22Rv1 (cell line): ENCODE results near the gene PSAT1.

Experiments used
- H3K27ac ChIP-seq: fragments of 450-650 bp; 2 replicates; pipeline ENCODE4 v1.5.1; 2017
- ZFX ChIP-seq: fragments of 450-650 bp; IDR thresholded peaks from 2 replicates; pipeline ENCODE4 v1.6.1; 2017; ENCODE audit warnings: antibody characterized with exemption, borderline replicate concordance
- TF ChIP-seq, protein P1 (sequence below): fragments of 450-650 bp; IDR thresholded peaks from 2 replicates; pipeline ENCODE4 v1.5.1; 2017; ENCODE audit warnings: mild to moderate bottlenecking

Gene PSAT1

DNA sequence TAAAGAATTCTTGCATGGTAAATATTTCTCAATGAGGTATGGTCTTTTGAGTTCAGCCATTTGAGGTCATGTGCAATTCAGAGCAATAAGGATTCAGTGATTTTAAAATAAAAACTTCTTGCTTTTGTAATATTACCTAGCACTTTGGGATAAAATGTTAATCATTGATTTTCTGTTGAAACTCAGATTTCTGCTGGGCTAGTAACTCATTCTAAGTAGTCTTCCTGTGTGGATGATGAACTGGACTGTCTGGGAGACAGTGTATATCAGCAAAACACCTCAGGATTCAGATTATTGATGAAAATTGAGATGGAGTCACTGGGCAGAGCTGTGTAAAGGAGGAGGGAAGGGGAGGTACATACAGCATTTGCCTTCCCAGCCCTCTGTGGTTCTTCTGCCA, 10.8 kb upstream of the PSAT1 start:
- TF ChIP-seq, protein P1, sequence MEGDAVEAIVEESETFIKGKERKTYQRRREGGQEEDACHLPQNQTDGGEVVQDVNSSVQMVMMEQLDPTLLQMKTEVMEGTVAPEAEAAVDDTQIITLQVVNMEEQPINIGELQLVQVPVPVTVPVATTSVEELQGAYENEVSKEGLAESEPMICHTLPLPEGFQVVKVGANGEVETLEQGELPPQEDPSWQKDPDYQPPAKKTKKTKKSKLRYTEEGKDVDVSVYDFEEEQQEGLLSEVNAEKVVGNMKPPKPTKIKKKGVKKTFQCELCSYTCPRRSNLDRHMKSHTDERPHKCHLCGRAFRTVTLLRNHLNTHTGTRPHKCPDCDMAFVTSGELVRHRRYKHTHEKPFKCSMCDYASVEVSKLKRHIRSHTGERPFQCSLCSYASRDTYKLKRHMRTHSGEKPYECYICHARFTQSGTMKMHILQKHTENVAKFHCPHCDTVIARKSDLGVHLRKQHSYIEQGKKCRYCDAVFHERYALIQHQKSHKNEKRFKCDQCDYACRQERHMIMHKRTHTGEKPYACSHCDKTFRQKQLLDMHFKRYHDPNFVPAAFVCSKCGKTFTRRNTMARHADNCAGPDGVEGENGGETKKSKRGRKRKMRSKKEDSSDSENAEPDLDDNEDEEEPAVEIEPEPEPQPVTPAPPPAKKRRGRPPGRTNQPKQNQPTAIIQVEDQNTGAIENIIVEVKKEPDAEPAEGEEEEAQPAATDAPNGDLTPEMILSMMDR: no peak
- no peak for TF ChIP-seq ZFX
- no peak overlapping the region for H3K27ac ChIP-seq

DNA sequence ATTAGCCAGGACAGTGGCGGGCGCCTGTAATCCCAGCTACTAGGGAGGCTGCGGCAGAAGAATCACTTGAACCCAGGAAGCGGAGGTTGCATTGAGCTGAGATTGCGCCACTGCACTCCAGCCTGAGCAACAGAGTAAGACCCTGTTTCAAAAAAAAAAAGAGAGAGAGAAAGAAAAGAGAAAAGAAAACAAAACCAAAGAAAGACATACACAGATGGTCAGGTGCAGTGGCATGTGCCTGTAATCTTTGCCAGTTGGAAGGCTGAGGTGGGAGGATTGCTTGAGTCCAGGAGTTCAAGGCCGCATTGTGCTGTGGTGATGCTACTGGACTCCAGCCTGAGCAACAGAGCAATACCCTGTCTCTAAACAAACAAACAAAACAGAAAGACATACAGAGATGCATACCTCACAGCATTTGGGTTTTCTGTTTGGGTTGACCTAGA, 10.0 kb upstream of the PSAT1 start:
- TF ChIP-seq, protein P1: no peak
- no peak for TF ChIP-seq ZFX
- H3K27ac ChIP-seq: no peak overlapping the region

DNA sequence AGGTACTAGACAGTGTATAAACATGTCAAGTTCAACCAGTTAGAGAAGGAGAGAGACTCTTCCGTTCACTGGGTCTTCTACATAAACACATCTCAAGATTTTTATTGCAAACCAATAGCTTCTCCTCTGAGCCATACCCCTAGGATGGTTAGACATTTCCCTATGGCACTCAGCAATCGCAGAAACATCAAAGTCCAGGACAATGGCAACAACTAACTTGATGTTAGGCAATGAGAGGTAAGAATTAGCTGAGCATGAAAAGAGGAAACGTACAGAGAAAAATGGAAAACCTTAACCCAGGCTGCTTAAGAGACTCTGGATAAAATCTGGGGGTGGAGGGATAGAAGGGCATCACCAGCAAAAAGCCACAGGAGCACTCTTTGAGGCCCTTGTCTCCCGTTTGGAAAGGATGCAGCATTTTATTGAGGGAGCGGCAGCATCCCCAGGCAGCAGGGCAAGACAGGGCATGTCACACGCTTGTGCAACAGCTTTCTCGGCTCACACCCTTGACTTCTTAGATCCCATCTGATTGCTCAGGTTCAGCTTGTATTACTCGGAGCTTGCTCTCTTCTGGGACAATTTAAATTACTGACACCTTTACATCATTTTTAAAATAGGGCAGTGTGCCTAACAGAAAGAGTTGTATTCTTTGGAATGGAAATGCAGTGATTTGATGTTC, 8.6 kb upstream of the PSAT1 start:
- TF ChIP-seq, protein P1: no peak
- no peak for TF ChIP-seq ZFX
- no peak overlapping the region for H3K27ac ChIP-seq

DNA sequence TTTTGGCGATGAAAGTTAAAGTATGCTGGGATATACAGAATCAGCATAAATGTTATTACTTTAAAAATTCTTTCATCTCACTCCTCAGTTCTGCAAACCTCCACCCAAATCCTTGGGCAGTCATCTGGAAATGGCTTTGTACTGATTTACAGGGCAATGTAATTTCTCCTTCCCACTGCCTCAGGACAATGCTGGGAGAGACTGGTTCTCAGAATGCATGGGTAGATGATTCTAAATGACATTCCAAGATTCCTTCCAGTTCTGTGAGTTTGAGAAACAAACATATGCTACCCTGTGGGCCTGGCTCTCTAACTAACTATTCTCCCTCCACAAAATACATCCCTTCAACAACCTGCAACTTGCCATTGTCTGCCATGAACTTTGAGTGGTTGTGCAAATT, 7.5 kb upstream of the PSAT1 start:
- H3K27ac ChIP-seq: no peak overlapping the region

DNA sequence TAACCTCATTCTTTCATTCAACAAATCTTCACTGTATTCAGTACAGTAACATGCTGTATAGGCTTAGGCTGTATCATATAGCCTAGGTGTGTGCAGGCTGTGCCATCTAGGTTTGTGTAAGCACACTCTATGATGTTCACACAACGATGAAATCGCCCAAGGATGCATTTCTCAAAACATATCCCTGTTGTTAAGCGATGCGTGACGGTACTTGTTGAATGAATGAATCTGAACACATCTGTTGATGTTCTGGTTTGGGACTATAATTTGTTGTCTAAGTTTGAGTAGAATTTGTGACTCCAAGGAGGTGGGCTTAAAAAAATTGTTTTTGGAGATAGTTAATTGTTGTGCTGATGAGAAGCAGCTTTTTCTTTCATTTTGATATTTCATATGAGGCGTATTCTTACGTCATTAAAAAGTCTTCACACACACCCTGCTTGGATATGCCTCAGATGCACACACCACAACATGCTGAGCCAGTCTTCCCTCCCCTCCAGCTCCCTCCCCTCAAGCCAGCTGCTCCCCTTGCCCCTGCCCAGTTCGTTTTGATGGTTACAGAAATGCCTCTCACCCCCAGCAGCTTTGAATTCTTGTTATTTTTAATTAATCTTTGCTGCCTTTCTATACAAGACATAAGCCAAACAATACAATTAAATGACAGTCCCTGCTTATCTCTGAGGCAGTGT, 5.5 kb upstream of the PSAT1 start:
- no peak overlapping the region for H3K27ac ChIP-seq
- TF ChIP-seq, protein P1: no peak
- TF ChIP-seq ZFX: no peak

More for the DNA sequence above, 7.5 kb upstream of the PSAT1 start:
- TF ChIP-seq ZFX: no peak
- TF ChIP-seq, protein P1: no peak

DNA sequence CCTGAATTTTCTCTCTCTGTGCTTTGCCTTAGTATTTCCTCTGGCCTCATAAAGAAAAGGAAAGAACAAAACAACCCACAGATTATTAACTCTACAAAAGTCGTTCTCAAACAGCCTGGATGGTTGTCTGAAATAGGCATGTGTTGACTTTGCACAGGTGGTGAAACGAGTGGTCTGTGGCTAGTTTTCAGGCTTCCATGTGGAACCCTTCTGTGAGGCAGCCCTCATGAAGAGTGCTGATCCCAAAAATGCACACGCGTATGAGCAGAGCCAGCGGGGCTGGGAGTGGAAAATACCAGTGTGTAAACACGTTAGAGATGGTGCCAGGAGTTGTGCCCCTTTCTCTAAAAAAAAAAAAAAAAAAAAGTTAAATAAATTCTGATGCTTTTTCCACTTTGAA, 4.9 kb upstream of the PSAT1 start:
- H3K27ac ChIP-seq: no peak overlapping the region
- no peak for TF ChIP-seq ZFX
- TF ChIP-seq, protein P1: no peak
